GM18870 (cell line): ENCODE measurements around the gene ZNF750.

ENCODE experiments used
- ATAC-seq: cut with Tn5 transposase; IDR thresholded peaks from one replicate; pipeline ENCODE4 v1.9.1; 2021; ENCODE audit warnings: moderate library complexity; ENCODE audit not compliant: unreplicated experiment

ZNF750 gene

GRCh38 chr17:82873521-82873920, 33.7 kb upstream of the ZNF750 start:
- ATAC-seq: no peak

DNA sequence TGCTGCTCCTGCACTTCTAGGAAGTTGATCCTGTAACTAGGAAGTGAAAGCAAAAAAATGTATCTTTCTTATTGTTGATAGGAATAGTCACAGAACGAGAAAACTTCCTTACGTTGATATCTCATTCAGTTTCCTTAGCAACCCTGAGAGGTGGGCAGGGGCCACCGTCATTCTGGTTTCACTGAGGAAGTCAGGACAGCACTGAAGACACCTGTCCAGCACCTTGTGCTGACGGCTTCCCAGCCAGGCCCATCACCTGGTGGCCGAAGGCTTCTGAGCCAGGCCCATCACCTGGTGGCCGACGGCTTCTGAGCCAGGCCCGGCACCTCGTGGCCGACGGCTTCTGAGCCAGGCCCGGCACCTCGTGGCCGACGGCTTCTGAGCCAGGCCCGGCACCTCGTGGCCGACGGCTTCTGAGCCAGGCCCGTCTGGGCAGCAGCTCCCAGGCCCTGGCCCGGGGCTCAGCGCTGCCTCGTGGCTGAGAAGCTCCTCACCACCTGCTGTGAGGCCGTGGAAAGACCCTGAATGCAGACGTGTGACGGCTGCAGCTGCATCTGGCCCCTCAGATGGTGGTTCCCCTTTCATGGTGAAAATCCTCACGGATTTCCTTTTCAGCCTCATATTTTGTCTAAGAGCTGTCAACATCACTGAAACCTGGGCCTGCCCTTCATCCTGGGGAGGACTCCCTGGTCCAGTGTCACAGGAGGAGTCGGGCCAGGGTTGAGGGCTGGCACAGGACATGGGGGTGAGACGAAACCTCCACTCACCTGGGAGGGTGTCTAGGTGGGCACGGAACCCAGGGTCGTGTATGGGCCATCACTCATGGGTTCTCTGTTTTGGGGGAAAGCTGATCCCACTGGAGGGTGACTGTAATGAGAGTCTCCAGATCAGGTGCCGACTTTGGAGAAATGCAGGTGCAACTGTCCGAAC, 33.0 kb upstream of the ZNF750 start:
- no peak for ATAC-seq

DNA sequence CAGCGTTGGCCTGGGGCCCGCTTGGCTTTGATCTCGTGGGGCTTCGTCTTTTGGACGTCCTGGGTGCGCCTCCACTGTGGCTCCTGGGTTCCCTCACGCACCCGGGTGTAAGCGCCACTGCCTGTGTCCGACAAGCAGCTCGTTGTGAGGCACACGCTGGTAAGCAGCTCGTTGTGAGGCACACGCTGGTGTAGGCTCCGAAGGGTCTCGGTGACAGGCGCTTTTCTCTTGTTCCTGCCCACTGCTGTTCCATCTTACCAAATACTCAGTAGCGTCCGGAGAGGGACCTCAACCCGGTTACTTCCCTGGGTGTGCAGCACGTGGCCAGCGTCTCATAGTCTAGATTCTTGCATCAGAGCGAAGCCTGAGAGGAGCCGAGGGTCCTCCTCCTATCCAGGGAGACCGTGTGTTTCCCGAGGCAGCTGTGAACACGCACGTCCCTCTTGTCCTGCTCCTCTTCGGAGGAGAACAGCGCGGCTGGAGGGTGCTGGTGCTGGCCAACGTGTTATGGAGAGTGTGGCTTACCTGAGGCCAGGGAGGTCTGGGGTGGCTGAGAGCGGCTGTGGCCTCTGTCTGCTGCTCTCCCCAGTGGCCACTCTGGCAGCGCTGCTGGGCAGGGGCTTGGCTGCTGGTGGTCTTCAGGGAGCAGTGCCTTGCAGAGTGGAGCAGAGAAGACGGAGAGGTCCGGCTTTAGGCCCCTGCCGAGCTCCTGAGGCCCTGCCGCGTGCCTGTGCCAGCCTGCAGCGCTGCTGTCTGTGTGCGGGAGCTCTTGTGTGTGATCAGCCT, 32.1 kb upstream of the ZNF750 start:
- ATAC-seq: no peak

- ATAC-seq: peak; percentile 55
These were observed 31.4 kb upstream of the ZNF750 start for GRCh38 chr17:82871056-82871775.

- ATAC-seq: no peak
These were observed 30.7 kb upstream of the ZNF750 start for GRCh38 chr17:82870541-82870940.

GRCh38 chr17:82870091-82870491, 30.3 kb upstream of the ZNF750 start:
- no peak for ATAC-seq

DNA sequence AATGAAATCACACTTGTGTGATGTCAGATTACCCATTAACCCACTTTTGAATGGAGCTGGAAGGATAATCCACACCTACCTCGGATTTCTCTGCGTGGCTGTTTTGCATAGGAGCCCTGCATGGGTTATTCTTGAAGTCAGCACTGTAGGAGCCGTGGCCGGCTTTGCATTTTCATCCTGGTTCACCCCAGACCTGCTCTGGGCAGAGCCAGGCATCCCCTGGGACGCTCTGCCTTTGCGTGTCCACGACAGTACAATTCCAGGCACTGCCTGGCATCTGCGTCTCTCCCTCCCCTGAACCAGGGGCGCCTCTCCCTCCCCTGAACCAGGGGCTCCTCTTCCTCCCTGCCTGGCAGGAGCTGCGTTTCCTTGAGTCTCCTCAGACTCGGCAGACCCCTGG, 29.7 kb upstream of the ZNF750 start:
- ATAC-seq: no peak

DNA sequence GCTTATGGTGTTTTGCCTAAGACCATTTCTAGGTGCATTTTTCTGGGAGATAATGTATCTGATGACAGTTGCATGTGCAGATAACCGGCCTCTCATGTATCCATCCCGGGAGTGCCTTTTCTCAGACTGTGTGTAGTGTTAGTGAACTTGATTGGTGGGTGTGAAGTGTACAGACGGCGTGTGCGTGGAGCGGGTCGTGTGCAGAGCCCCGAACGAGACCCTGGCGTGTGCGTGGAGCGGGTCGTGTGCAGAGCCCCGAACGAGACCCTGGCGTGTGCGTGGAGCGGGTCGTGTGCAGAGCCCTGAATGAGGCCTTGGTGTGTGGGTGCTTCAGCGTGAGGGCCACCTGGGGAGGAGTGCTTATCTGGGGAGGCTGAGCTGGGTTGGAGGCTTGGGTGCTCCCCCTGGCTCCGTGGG, 28.9 kb upstream of the ZNF750 start:
- ATAC-seq: no peak

DNA sequence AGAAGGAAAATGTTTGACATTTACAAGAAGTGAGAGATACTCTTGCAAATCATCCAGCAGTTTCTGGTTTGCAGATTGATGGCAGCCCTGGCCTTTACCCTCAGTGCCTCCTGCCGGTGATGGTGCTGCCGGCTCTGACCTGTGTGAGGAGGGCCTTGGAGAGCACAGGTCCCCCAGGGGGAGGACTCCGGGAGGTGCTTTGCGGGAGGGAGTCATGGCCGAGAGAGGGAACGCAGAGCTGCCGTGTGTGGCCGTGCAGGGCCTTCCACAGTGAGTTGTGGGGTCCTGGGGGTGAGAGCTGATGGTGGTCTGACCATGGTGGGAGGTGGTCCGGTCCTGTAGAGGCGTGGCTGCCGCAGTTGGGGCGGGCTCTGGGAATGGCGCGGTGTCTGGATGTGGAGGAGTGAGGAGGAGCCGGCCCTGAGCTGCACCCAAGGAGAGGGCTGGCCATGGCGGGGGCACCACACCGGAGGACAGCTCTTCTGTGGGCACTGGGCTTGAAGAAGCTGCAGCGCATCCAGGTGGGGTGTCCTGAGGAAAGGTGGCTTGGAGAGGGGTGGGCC, 28.0 kb upstream of the ZNF750 start:
- ATAC-seq: no peak

DNA sequence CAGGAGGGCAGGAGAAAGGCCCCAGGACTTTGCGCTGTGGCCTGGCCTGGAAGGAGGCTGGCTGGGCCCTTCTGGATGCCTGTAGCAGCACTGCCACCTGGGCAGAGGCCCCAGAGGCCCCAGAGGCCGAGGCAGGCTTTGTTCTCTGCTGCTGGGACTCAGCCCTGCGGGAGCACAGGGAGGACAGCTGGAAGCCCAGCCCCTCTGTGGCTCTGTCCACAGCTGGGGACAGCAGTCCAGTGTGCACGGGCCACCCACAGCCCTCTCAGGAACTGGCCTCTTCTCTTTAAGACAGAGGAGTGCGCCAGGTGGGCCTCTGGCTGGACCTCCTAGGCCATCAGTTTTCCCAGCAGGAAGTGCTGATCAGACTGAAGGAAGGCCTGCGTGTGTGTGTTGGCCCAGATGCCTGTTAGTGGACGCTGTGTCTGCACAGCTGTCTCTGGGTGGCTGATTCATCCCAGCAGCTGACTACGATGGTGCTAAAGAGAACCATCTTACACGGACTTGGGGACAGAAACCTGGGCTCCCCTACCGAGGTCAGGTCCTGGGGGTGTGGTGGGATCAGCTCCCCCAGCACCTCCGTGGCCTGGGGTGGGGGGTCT, 26.9 kb upstream of the ZNF750 start:
- no peak for ATAC-seq

GRCh38 chr17:82865774-82866395, 26.1 kb upstream of the ZNF750 start:
- ATAC-seq: no peak

- ATAC-seq: no peak
These were observed 25.5 kb upstream of the ZNF750 start for GRCh38 chr17:82865274-82865673.

GRCh38 chr17:82864713-82865248, 25.0 kb upstream of the ZNF750 start:
- ATAC-seq: no peak

DNA sequence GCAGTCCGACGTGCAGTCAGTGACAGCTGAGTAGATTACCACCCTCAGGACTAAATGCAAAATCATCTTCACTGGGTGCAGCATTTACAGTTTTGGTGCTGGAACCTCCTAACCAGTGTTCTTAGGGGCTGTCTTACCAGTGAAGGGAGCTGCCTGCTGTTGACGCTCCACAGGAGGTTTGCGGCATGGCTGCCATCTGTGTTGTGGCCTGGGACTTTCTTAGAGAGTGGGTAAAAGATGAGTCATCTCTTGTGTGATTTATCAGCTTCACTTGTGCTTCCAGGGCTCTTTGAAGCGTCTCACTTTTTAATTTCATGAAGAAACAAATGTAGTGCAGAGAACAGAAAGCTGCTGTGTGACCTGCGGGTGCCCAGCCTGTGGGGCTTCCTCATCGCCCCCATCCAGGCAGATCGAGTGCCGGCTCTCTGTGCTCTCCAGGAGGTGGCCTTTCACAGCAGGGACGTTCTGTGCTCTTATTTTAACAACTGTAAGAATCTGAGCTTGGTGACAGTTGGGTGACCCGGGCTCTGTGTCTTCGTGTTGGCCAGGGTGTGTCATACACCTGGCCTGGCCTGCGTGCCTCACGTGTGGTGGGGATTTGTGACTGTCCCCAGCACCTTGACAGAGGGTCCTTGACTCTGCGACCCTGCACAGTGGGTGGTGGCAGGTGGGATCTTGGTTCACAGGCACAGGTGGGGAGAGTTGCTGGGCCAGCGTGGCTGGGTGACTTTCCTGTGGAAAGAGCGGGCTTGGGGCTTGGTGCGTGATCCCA, 24.3 kb upstream of the ZNF750 start:
- peak; percentile 80 for ATAC-seq

DNA sequence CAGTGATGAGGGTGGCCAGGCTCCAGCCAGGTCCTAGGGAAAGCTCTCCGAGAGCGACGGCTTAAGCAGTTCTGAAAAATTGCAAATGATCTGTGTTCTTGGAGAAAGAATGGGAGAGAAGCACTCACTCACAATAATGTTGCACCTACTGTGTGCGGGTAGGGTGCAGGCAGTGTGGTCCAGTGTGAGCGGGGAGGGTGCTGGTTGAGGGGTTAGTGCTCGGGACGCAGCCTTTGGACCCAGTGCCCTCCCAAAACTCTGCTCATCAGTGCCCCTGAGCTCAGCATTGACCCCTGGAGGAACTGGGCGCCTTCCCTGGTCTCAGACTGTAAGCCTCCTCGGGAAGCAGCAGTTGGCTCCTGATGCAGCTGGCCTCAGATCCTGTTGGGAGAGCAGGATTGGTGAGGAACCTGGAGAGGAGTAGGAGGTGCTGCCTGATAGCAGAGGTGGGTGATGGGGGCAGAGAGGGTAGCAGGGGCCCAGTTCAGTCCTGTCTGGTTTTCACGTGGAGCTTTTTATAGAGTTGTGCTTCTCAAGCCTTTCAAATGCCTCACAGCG, 23.6 kb upstream of the ZNF750 start:
- no peak for ATAC-seq

DNA sequence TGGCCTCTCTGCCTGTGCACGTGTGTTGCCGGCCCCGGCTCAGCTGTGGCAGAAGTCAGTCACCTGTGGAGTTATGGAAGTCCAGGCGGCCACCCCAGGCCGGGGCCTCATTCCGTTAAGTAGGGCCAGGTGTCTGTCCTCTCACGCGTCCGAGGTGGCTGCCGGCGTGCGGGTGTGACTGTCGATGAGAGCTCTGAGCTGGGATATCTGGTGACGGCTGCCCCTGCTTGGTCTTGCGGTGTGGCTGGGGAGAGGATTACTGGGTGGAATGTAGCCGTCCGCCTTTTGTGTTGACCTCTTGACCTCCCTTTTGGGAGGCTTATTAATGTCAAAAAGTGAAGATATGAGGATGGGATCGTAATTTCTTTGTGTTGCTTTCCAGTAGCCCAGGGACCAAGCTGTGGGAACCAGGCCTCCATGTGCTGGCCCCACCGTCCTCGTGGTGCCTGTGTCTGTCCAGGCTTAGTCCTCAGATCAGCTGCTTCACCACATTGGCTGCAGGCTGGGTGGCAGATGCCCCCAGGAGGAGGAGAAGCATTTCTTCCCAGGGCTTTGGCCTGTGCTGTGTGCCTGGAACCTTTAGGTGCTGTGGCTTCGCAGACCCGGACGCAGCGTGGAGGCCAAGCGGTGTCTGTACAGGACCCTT, 23.0 kb upstream of the ZNF750 start:
- no peak for ATAC-seq

DNA sequence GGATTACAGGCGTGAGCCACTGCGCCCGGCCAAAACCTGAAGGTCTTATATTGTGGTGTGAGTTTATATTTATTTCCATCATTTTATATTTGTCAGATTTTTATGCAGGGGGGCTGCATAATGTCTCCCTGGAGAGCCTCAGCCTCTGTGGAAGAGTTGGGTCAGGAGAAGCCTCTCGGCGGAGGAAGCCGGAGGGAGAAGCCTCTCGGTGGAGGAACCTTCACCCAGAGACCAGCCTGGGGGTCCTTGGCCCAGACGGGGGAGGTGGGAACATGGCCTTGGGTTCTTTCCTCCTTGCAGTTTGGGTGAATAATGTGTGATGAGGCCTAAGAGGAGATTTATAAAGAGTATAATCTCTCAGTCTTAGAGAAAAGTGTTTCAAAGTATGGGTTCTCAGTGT, 22.4 kb upstream of the ZNF750 start:
- no peak for ATAC-seq

DNA sequence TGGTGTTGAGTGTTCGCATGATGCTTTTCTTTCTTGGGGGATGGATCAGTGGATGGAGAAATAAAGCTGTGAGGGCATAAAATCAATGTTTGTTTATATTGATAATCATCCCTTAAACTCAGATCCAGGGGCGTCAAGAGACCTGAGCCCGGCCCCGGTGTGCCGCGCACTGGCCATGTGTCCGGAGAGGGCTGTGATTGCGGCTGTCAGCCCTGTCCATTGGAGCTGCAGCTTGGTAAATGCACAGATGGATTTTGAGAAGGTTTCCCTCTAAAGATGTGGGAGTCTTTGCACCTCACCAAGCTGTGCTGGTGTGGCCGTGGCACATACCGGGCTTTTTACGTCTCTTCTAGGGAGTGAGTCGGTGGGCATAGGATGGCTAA, 21.6 kb upstream of the ZNF750 start:
- ATAC-seq: no peak
